C4-2B (cell line): ENCODE results near the gene KRT7.

Source experiments
- H3K27ac ChIP-seq: fragments of 450-650 bp; 2 replicates; pipeline ENCODE4 v1.5.1; 2017
- CTCF ChIP-seq: fragments of 450-650 bp; conservative IDR thresholded peaks from 2 replicates; pipeline ENCODE4 v1.5.1; 2017; ENCODE audit warnings: mild to moderate bottlenecking
- ZFX ChIP-seq: fragments of 450-650 bp; IDR thresholded peaks from 2 replicates; pipeline ENCODE4 v1.6.1; 2017

Gene KRT7

GRCh38 chr12:52266514-52266913 lies 33.5 kb downstream of the KRT7 start:
- TF ChIP-seq ZFX, result no peak
- no peak for TF ChIP-seq CTCF
- H3K27ac ChIP-seq, result no peak overlapping the region

- TF ChIP-seq ZFX (no peak), CTCF (no peak)
- H3K27ac ChIP-seq, result no peak overlapping the region
Measured at GRCh38 chr12:52267266-52267665, 34.2 kb downstream of the KRT7 start.

GRCh38 chr12:52267699-52268098 lies 34.7 kb downstream of the KRT7 start:
- no peak overlapping the region for H3K27ac ChIP-seq
- TF ChIP-seq CTCF, result no peak
- no peak for TF ChIP-seq ZFX

- TF ChIP-seq CTCF (no peak), ZFX (no peak)
- no peak overlapping the region for H3K27ac ChIP-seq
Measured at GRCh38 chr12:52268212-52268611, 35.2 kb downstream of the KRT7 start.

GRCh38 chr12:52270541-52271070 lies 37.6 kb downstream of the KRT7 start:
- TF ChIP-seq CTCF, result no peak
- TF ChIP-seq ZFX, result no peak
- H3K27ac ChIP-seq, result no peak overlapping the region

- TF ChIP-seq CTCF, result no peak
- TF ChIP-seq ZFX, result no peak
Measured at GRCh38 chr12:52271158-52271557, 38.1 kb downstream of the KRT7 start.

GRCh38 chr12:52274521-52275120 lies 41.6 kb downstream of the KRT7 start, which contains the start of gene KRT86:
Gene KRT86 (plus strand): TSS chr12:52274645. CDS start chr12:52301917, 27,272 bp downstream.
- no peak within 1 kb of the TSS for H3K27ac ChIP-seq
- TF ChIP-seq ZFX, result no peak
- no peak for TF ChIP-seq CTCF

More at GRCh38 chr12:52271158-52271557, 38.1 kb downstream of the KRT7 start:
- H3K27ac ChIP-seq, result no peak overlapping the region
